GM12892 (cell line): ENCODE measurements around the gene DHRS4L2.

Experiments used
- POLR2A ChIP-seq: IDR thresholded peaks from 2 replicates; pipeline ENCODE4 v1.6.1; 2011; ENCODE audit warnings: low read depth, low read length, control low read depth
- POLR2AphosphoS5 ChIP-seq: IDR thresholded peaks from 2 replicates; pipeline ENCODE4 v1.6.1; 2011; ENCODE audit warnings: low read depth, low read length, control low read depth

DNA sequence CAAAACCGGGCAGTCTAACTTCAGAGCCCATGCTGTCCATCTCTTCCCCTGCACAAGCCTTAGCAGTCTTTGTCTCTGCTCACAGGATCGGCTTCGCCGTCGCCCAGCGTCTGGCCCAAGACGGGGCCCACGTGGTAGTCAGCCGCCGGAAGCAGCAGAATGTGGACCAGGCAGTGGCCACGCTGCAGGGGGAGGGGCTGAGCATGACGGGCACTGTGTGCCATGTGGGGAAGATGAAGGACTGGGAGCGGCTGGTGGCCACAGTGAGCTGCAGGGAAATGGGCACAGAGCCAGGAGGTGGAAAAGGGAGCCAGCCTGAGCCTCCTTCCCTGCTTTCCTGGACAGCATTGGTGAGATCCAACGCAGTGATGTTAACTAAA lies 48.9 kb downstream of the DHRS4L2 start:
- no peak for TF ChIP-seq POLR2A
- TF ChIP-seq POLR2AphosphoS5 = no peak
